GM10248 (cell line): ENCODE measurements around the gene VAV2.

Experiments
- CTCF ChIA-PET: fragments of 300-600 bp; sonication (Branson Sonifier 250); formaldehyde crosslinking; extraction: SDS; loops from one replicate; lab custom pipeline; 2021; ENCODE audit warnings: antibody characterized with exemption; lab: Yijun Ruan, JAX
- POLR2A ChIA-PET: fragments of 350-650 bp; sonication (Branson Sonifier 250); formaldehyde crosslinking; extraction: SDS; loops from one replicate; lab custom pipeline; 2020; ENCODE audit warnings: antibody characterized with exemption; lab: Yijun Ruan, JAX
- DNase-seq: peaks from one replicate; pipeline ENCODE4 v3.0.0; 2012; ENCODE audit errors: extremely low spot score
- TF ChIP-seq, protein P1 (sequence below): IDR thresholded peaks from 2 replicates; pipeline ENCODE4 v1.5.1; 2012; ENCODE audit warnings: mild to moderate bottlenecking, low read depth; ENCODE audit errors: extremely low read depth, missing control alignments, control extremely low read depth

VAV2 gene

DNA sequence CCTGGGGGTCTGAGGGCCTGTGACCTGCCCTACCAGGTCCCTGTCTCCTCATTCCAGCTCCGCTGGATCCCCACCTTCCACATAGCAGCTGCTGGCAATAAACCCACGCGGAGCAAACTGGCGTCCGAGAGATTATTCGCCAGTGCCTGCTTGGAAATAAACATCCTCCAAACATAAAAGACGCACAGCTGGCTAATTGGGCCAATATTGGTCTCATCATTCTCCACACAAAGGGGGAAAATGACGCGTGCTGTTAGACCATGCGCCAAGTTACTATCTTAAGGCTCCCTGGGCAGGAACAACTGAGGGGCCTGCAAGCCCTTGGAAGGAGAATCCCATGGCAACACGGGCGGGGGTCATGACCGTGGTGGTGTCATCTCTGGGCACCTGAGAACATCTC is 180.7 kb downstream of the VAV2 start:
- POLR2A ChIA-PET: no interaction called here
- DNase-seq: no peak
- TF ChIP-seq, protein P1, sequence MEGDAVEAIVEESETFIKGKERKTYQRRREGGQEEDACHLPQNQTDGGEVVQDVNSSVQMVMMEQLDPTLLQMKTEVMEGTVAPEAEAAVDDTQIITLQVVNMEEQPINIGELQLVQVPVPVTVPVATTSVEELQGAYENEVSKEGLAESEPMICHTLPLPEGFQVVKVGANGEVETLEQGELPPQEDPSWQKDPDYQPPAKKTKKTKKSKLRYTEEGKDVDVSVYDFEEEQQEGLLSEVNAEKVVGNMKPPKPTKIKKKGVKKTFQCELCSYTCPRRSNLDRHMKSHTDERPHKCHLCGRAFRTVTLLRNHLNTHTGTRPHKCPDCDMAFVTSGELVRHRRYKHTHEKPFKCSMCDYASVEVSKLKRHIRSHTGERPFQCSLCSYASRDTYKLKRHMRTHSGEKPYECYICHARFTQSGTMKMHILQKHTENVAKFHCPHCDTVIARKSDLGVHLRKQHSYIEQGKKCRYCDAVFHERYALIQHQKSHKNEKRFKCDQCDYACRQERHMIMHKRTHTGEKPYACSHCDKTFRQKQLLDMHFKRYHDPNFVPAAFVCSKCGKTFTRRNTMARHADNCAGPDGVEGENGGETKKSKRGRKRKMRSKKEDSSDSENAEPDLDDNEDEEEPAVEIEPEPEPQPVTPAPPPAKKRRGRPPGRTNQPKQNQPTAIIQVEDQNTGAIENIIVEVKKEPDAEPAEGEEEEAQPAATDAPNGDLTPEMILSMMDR: no peak
- CTCF ChIA-PET: interaction anchor here (0.9 kb wide), 2 partner anchors 19 to 184 kb away, joined by 3 to 4 read pairs; no protein-coding TSS in a partner anchor

DNA sequence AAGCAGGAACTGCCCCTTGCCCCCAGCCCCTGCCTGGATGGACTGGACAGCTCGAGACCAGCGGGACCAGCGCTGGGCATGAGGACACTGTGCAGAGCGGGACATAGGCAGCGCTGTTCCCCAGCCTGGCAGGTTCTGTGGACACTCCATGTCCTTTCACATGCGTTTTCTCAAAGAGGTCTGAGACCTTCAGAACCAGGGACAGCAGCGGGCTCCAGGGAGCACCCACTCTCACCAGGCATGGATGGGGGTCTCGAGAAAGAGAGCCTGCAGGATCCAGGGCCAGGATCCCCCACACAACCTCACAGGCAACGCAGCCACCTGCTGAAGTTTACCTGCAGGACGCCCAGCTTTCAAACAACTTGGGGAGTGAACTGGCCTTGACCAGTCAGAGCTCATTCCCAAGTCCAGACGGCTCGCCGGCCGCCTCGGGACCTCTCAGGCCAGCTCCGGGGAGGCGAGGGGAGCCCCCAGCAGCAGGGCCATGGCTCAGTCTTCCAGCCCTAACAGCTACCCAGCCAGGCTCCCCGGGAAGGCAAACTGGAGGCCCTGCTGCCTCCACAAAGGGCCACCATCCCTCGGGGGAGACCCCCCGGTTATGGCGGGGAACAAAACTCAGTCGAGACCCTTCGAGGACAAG is 181.4 kb downstream of the VAV2 start:
- DNase-seq: no peak
- ChIA-PET POLR2A (interaction anchor here (0.5 kb wide), 1 partner anchor 745 kb away, joined by 5 read pairs; no protein-coding TSS in a partner anchor), CTCF (no interaction called here)
- TF ChIP-seq, protein P1: no peak

DNA sequence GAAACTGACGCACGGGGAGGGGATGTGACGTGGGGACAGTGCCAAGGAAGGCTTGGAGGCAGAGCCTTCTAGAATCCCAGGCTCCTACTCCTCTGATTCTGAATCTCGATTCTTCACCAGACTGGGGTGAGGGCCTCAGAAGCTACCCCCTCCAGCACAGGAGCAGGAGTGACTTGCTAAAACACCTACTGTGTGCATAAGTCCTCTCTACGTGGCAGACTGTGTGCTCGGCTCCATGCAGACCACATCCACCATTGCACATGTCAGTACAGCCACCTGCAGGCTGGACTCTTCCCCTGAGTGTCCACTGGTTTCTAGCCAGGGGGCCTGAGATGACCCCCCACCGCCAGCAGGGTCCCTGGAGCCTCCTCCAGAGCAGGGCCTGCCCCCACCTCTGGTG is 182.8 kb downstream of the VAV2 start:
- TF ChIP-seq, protein P1: no peak
- no peak for DNase-seq
- ChIA-PET POLR2A (no interaction called here), CTCF (no interaction called here)

DNA sequence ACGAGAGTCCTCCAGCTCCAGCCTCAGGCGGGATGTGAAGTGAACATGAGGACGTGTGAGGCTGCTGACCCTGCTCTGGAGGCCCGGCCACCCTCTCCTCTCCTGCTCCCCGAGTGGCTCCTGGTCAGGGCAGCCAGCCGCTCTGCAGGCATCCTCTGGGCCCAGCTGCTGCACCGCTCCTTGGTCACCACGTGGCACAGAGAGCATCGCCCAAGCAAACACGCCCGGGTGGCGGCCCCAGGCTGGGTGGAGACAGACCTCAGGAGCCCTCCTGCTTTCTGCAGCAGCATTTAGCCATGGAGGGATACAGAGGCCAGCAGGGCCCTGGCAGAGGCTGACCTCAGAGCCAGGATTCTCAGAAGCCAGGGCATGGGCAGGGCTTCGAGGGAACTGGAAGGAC is 184.3 kb downstream of the VAV2 start:
- CTCF ChIA-PET: no interaction called here

DNA sequence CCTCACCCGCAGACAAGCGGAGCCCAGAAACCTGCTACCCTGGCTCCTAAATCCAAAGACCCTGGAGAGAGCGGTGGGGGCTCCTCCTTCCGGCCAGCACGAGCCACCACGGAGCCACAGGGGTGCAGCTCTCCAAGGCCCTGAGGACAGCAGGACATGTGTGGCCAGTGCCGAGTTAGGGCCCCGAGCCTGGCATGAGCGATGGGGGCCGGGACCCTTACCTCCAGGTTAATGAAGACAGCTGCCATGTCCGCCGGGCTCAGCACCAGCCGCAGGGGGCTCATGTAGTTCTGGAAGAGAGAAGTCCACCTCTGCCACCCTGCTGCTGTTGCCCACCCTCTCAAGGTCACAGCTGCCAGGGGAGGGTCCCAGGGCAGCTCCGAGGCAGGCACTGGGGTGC is 185.1 kb downstream of the VAV2 start:
- ChIA-PET POLR2A (interaction anchor here (0.5 kb wide), 1 partner anchor 77 kb away, joined by 4 read pairs; no protein-coding TSS in a partner anchor), CTCF (interaction anchor here (3.3 kb wide), 1 partner anchor 14 kb away, joined by 17 read pairs; no protein-coding TSS in a partner anchor)
- DNase-seq: no peak
- TF ChIP-seq, protein P1: no peak

More for the DNA sequence above, 184.3 kb downstream of the VAV2 start:
- no peak for DNase-seq
- TF ChIP-seq, protein P1: no peak
- POLR2A ChIA-PET: interaction anchor here (0.5 kb wide), 1 partner anchor 76 kb away, joined by 4 read pairs; no protein-coding TSS in a partner anchor

DNA sequence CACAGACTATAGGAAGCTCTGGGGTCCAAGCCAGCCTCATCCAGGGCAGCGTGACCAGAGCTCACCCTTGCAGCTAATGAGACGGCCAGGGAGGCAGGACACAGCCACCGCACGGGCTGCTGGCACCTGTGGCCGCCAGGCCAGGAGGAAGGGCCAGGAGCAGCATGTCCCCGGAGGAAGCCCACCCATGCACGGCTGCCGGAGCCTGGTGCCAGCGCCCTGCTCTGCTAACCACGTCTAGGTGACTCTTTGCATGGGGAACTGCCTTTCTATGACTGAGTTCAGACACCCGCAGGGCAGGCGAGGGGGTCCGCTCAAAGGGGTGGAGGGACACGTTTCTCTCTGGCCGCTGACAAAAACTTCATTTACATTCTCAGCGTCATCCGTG is 185.5 kb downstream of the VAV2 start:
- no peak for DNase-seq
- POLR2A ChIA-PET: no interaction called here
- CTCF ChIA-PET: interaction anchor here (3.3 kb wide), 1 partner anchor 13 kb away, joined by 17 read pairs; no protein-coding TSS in a partner anchor
- TF ChIP-seq, protein P1: no peak
